SHP77 (cell line): ENCODE measurements around the gene GRAPL.
"Not testable (repeated sequence)": the region's sequence is repeated elsewhere in the genome, so short reads cannot be mapped to it uniquely, and the experiment has no call there.

Experiments
- DNase-seq, 2 experiments: peaks; one replicate each; lab custom pipeline; 2025; lab: John Stamatoyannopoulos, UW

The GRAPL gene

GRCh38 chr17:19188870-19189708 lies 61.7 kb downstream of the GRAPL start:
- DNase-seq = not testable (repeated sequence)

GRCh38 chr17:19189781-19190405 lies 62.5 kb downstream of the GRAPL start:
- DNase-seq = not testable (repeated sequence)

GRCh38 chr17:19196382-19197204 lies 69.2 kb downstream of the GRAPL start:
- DNase-seq = not testable (repeated sequence)

GRCh38 chr17:19202448-19202847 lies 75.1 kb downstream of the GRAPL start:
- DNase-seq = not testable (repeated sequence)

- DNase-seq = not testable (repeated sequence)
Observed at GRCh38 chr17:19203429-19203828, 76.0 kb downstream of the GRAPL start.
